H9 (cell line): ENCODE data around the gene CCNB1. TPM values are rescaled to one million over a fixed set of nuclear protein-coding genes. Genes with fewer than 3 reads are reported as not detected.

Experiments used
- DNase-seq: peaks from one replicate; pipeline ENCODE4 v3.0.0-alpha.2; 2017
- H2AFZ ChIP-seq: one replicate; pipeline ENCODE4 v1.6.1; 2013; ENCODE audit warnings: mild to moderate bottlenecking, low read length, control low read depth, moderate library complexity
- H2AK5ac ChIP-seq: 2 replicates; pipeline ENCODE4 v1.6.1; 2013; ENCODE audit warnings: low read length, control low read depth, mixed read lengths; ENCODE audit not compliant: insufficient read length
- H2BK120ac ChIP-seq: one replicate; pipeline ENCODE4 v1.6.1; 2013; ENCODE audit warnings: low read depth, mild to moderate bottlenecking, low read length, control low read depth, inconsistent platforms; ENCODE audit not compliant: poor library complexity, severe bottlenecking
- H2BK12ac ChIP-seq: 2 replicates; pipeline ENCODE4 v1.6.1; 2013; ENCODE audit warnings: low read length, control low read depth, mixed read lengths, low read depth; ENCODE audit not compliant: insufficient read length
- H2BK15ac ChIP-seq: 2 replicates; pipeline ENCODE4 v1.6.1; 2013; ENCODE audit warnings: low read depth, low read length, control low read depth
- H2BK20ac ChIP-seq: one replicate; pipeline ENCODE4 v1.6.1; 2013; ENCODE audit warnings: low read depth, mild to moderate bottlenecking, low read length, control low read depth, inconsistent platforms; ENCODE audit not compliant: poor library complexity, severe bottlenecking
- H2BK5ac ChIP-seq: 2 replicates; pipeline ENCODE4 v1.6.1; 2013; ENCODE audit warnings: low read length, control low read depth, mixed read lengths; ENCODE audit not compliant: insufficient read length
- H3K14ac ChIP-seq: 2 replicates; pipeline ENCODE4 v1.6.1; 2013; ENCODE audit warnings: low read length, control low read depth; ENCODE audit not compliant: insufficient read depth
- H3K18ac ChIP-seq: 2 replicates; pipeline ENCODE4 v1.6.1; 2013; ENCODE audit warnings: low read depth, mild to moderate bottlenecking, mixed read lengths, low read length, control low read depth; ENCODE audit not compliant: insufficient read length
- H3K23ac ChIP-seq: 2 replicates; pipeline ENCODE4 v1.6.1; 2013; ENCODE audit warnings: low read length, control low read depth, mixed read lengths, low read depth; ENCODE audit not compliant: insufficient read length
- H3K23me2 ChIP-seq: 2 replicates; pipeline ENCODE4 v1.6.1; 2013; ENCODE audit warnings: low read depth, mild to moderate bottlenecking, mixed read lengths, low read length, control low read depth; ENCODE audit not compliant: insufficient read length, poor library complexity, severe bottlenecking
- H3K27ac ChIP-seq: 2 replicates; pipeline ENCODE4 v1.5.1; 2013; ENCODE audit warnings: low read length, control low read depth, mixed read lengths, low read depth; ENCODE audit not compliant: insufficient read length
- H3K27me3 ChIP-seq: 2 replicates; pipeline ENCODE4 v1.6.1; 2013; ENCODE audit warnings: low read length, control low read depth, inconsistent platforms; ENCODE audit not compliant: insufficient read depth
- H3K4ac ChIP-seq: 2 replicates; pipeline ENCODE4 v1.6.1; 2013; ENCODE audit warnings: low read depth, mild to moderate bottlenecking, control low read depth, inconsistent platforms, low read length, moderate library complexity
- H3K4me1 ChIP-seq: 2 replicates; pipeline ENCODE4 v1.6.1; 2013; ENCODE audit warnings: low read length, control low read depth, inconsistent platforms; ENCODE audit not compliant: insufficient read depth
- H3K4me2 ChIP-seq: 2 replicates; pipeline ENCODE4 v1.6.1; 2013; ENCODE audit warnings: low read length, control low read depth, mixed read lengths; ENCODE audit not compliant: insufficient read length, insufficient read depth
- H3K56ac ChIP-seq: 2 replicates; pipeline ENCODE4 v1.6.1; 2013; ENCODE audit warnings: low read depth, mild to moderate bottlenecking, mixed read lengths, low read length, control low read depth; ENCODE audit not compliant: insufficient read length
- H3K79me1 ChIP-seq: 2 replicates; pipeline ENCODE4 v1.6.1; 2013; ENCODE audit warnings: low read depth, mild to moderate bottlenecking, moderate library complexity, low read length, control low read depth, inconsistent platforms; ENCODE audit not compliant: insufficient read depth, poor library complexity, severe bottlenecking
- H3K79me2 ChIP-seq: 2 replicates; pipeline ENCODE4 v1.6.1; 2013; ENCODE audit warnings: low read length, control low read depth, inconsistent platforms; ENCODE audit not compliant: insufficient read depth
- H3K9ac ChIP-seq: 2 replicates; pipeline ENCODE4 v1.6.1; 2013; ENCODE audit warnings: low read length, control low read depth, mixed read lengths; ENCODE audit not compliant: insufficient read length; ENCODE audit errors: extremely low read depth
- H3K9me3 ChIP-seq: one replicate; pipeline ENCODE4 v1.6.1; 2013; ENCODE audit warnings: low read depth, low read length, inconsistent platforms; ENCODE audit not compliant: control insufficient read depth
- H3T11ph ChIP-seq: one replicate; pipeline ENCODE4 v1.6.1; 2013; ENCODE audit warnings: mild to moderate bottlenecking, low read length, control low read depth, inconsistent platforms
- H4K20me1 ChIP-seq: one replicate; pipeline ENCODE4 v1.6.1; 2013; ENCODE audit not compliant: control insufficient read depth, insufficient read length, insufficient read depth
- H4K5ac ChIP-seq: 2 replicates; pipeline ENCODE4 v1.6.1; 2013; ENCODE audit warnings: low read depth, mild to moderate bottlenecking, mixed read lengths, low read length, control low read depth; ENCODE audit not compliant: insufficient read length
- H4K8ac ChIP-seq: replicated peaks from 2 replicates; pipeline ENCODE4 v1.6.1; 2013; ENCODE audit warnings: low read length, control low read depth, mixed read lengths, low read depth; ENCODE audit not compliant: insufficient read length
- H4K91ac ChIP-seq: 2 replicates; pipeline ENCODE4 v1.6.1; 2013; ENCODE audit warnings: low read depth, mild to moderate bottlenecking, moderate library complexity, mixed read lengths, low read length, control low read depth; ENCODE audit not compliant: insufficient read length
- H3K27ac Mint-ChIP-seq, 3 experiments: 2 replicates in 2 of 3; 3 replicates in 1 of 3; pipeline ENCODE4 v1.8.0; 2020 to 2021; ENCODE audit warnings: mixed read lengths in 3 of 3, mild to moderate bottlenecking in 1 of 3, moderate library complexity in 1 of 3
- H3K27me3 Mint-ChIP-seq: 2 replicates; pipeline ENCODE4 v1.8.0; 2021; ENCODE audit warnings: low read depth, mild to moderate bottlenecking, moderate library complexity, mixed read lengths
- H3K36me3 Mint-ChIP-seq, 3 experiments: 2 replicates in 2 of 3; 3 replicates in 1 of 3; pipeline ENCODE4 v1.8.0; 2020 to 2021; ENCODE audit warnings: low read depth in 3 of 3, mixed read lengths in 3 of 3; ENCODE audit not compliant: insufficient read depth in 1 of 3
- H3K4me1 Mint-ChIP-seq, 2 experiments: 2 replicates each; pipeline ENCODE4 v1.8.0; 2020; ENCODE audit warnings: mixed read lengths in 2 of 2
- H3K4me3 Mint-ChIP-seq, 2 experiments: 2 replicates in 1 of 2; 3 replicates in 1 of 2; pipeline ENCODE4 v1.8.0; 2020 to 2021; ENCODE audit warnings: mild to moderate bottlenecking in 2 of 2, mixed read lengths in 2 of 2, moderate library complexity in 1 of 2
- H3K9me3 Mint-ChIP-seq, 2 experiments: 2 replicates in 1 of 2; 3 replicates in 1 of 2; pipeline ENCODE4 v1.8.0; 2020; ENCODE audit warnings: mild to moderate bottlenecking in 2 of 2, mixed read lengths in 2 of 2, moderate library complexity in 1 of 2
- CTCF ChIP-seq: fragments of 200-600 bp; sonication (generic); conservative IDR thresholded peaks from 3 replicates; pipeline ENCODE4 v1.8.0; 2021; ENCODE audit warnings: antibody characterized with exemption, mild to moderate bottlenecking
- WGBS: extraction: QIAGEN DNeasy Blood & Tissue Kit; methylation state at CpG from one replicate; pipeline ENCODE4 v1.1.7; 2013; ENCODE audit warnings: missing lambda C conversion rate, low lambda C conversion rate, mixed read lengths; ENCODE audit not compliant: insufficient read length; ENCODE audit errors: extremely low coverage; 5-methylcytosine and 5-hydroxymethylcytosine counted together
- total RNA-seq: library from RNA; stranded (reverse); gene quantifications from 2 replicates; pipeline ENCODE4 v1.2.1, GENCODE V29; 2021

Gene CCNB1
- total RNA-seq, 1 experiment from 2014 or later: 310 TPM

- whole genome bisulfite sequencing: no CpG with 5 or more reads among the region's 6 CpGs
- TF ChIP-seq CTCF: no peak
- no peak overlapping the region for H3K14ac ChIP-seq
Observed at GRCh38 chr5:69217151-69217511, 50.2 kb downstream of the CCNB1 start.

More at GRCh38 chr5:69217151-69217511, 50.2 kb downstream of the CCNB1 start:
- Histone ChIP-seq H2BK15ac (no peak overlapping the region; the same call in 1 of the 2 replicates), H2BK120ac (no peak overlapping the region), H2AFZ (no peak overlapping the region), H4K8ac (no peak overlapping the region), H3K23ac (no peak overlapping the region), H3K27me3 (no peaks in the 10 kb centered on the region), H3K18ac (no peak overlapping the region), H4K5ac (no peak overlapping the region), H2AK5ac (no peak overlapping the region), H3K79me2 (no peaks in the 10 kb centered on the region), H4K91ac (no peak overlapping the region), H3K4me1 (no peaks in the 10 kb centered on the region), H3K56ac (no peak overlapping the region), H2BK20ac (no peak overlapping the region), H3T11ph (no peak overlapping the region), H4K20me1 (no peaks in the 10 kb centered on the region), H3K9ac (no peak overlapping the region), H2BK12ac (no peak overlapping the region), H3K23me2 (no peaks in the 10 kb centered on the region), H3K9me3 (no peaks in the 10 kb centered on the region), H2BK5ac (no peak overlapping the region), H3K4me2 (peak overlapping the region; percentile 52), H3K79me1 (no peaks in the 10 kb centered on the region), H3K4ac (no peak overlapping the region), H3K27ac (no peak overlapping the region)
- Mint-ChIP-seq H3K36me3 (peaks cover 14 to 32% (median 25%) of the 10 kb centered on the region in 3 experiments), H3K4me3 (peak overlapping the region; percentile 97 to 99), H3K4me1 (peaks cover 3 to 12% of the 10 kb centered on the region in 2 experiments), H3K27ac (peak overlapping the region in 1 of 3 experiments; percentile 51; a peak in 2 of 7 replicates), H3K27me3 (no peaks in the 10 kb centered on the region), H3K9me3 (peaks cover 4 to 8% of the 10 kb centered on the region in 2 experiments)
- DNase-seq: no peak
